HepG2 (cell line): ENCODE data around the gene APOC3. TPM values are rescaled to one million over a fixed set of nuclear protein-coding genes. Genes with fewer than 3 reads are reported as not detected.

Source experiments
- ATAC-seq: fragments of 200-7000 bp; cut with Tn5 transposase; 3 replicates; pipeline ENCODE4 v1.9.1; 2020; ENCODE audit warnings: mild to moderate bottlenecking, moderate library complexity
- BruUV-seq: library from RNA; stranded (reverse); fragments of 400-500 nt; replicated peaks from 2 replicates; lab custom pipeline; 2021; lab: Mats Ljungman, UMichigan
- CTCF ChIA-PET: fragments of 300-600 bp; formaldehyde crosslinking; extraction: SDS; loops from one replicate; lab custom pipeline; 2021; ENCODE audit warnings: low total read pairs, inconsistent platforms, low intra/inter-chr PET ratio; lab: Yijun Ruan, JAX
- POLR2A ChIA-PET: fragments of 350-600 bp; sonication (Branson Sonifier 250); formaldehyde crosslinking; loops from one replicate; lab custom pipeline; 2020; ENCODE audit warnings: antibody characterized with exemption, inconsistent platforms; lab: Yijun Ruan, JAX
- DNase-seq: peaks from one replicate; pipeline ENCODE4 v3.0.0-alpha.2; 2015; ENCODE audit warnings: low spot score
- FAIRE-seq: peaks from 3 replicates; lab custom pipeline; 2011; peaks lifted over from hg19 to GRCh38; lab: Jason Lieb, UNC
- H2AFZ ChIP-seq: one replicate; pipeline ENCODE4 v1.6.1; 2011; ENCODE audit warnings: low read length, inconsistent platforms
- H3K27ac ChIP-seq: fragments of 300-600 bp; 3 replicates; pipeline ENCODE4 v1.8.0; 2011; ENCODE audit warnings: mixed run types, mild to moderate bottlenecking, mixed read lengths, low read length, inconsistent platforms; ENCODE audit not compliant: insufficient read depth; ENCODE audit errors: extremely low read length
- H3K27me3 ChIP-seq, 2 experiments: fragments of 200-600 bp in 1 of 2; 2 replicates in 1 of 2; 3 replicates in 1 of 2; pipeline versions ENCODE4 v1.6.0 to v1.8.0; 2011; ENCODE audit warnings: low read length in 2 of 2, mild to moderate bottlenecking in 2 of 2, moderate library complexity in 2 of 2, inconsistent platforms in 1 of 2; ENCODE audit not compliant: insufficient read depth in 2 of 2, control insufficient read depth in 1 of 2
- H3K36me3 ChIP-seq, 2 experiments: fragments of 200-600 bp in 1 of 2; replicated peaks in 1 of 2; 2 replicates in 1 of 2; 3 replicates in 1 of 2; pipeline versions ENCODE4 v1.5.1 to v1.8.0; 2011; ENCODE audit warnings: low read length in 2 of 2, inconsistent platforms in 1 of 2; ENCODE audit not compliant: insufficient read depth in 2 of 2, control insufficient read depth in 1 of 2
- H3K4me1 ChIP-seq: 2 replicates; pipeline ENCODE4 v1.5.1; 2012; ENCODE audit warnings: low read length, inconsistent platforms; ENCODE audit not compliant: insufficient read depth
- H3K4me2 ChIP-seq: 2 replicates; pipeline ENCODE4 v1.6.0; 2011; ENCODE audit warnings: low read depth, low read length, inconsistent platforms
- H3K4me3 ChIP-seq, 3 experiments: fragments of 200-600 bp in 1 of 3; sonication (generic), shearing (Covaris generic) in 1 of 3; replicated peaks in 1 of 3; 2 replicates each; pipeline ENCODE4 v1.5.1; 2011 to 2016; ENCODE audit warnings: low read length in 3 of 3, inconsistent platforms in 2 of 3, low read depth in 2 of 3, mild to moderate bottlenecking in 2 of 3, control low read depth in 1 of 3, mixed read lengths in 1 of 3; ENCODE audit not compliant: insufficient read depth in 1 of 3
- H3K79me2 ChIP-seq: one replicate; pipeline ENCODE4 v1.6.1; 2011; ENCODE audit warnings: low read length, inconsistent platforms; ENCODE audit not compliant: insufficient read depth
- H3K9ac ChIP-seq: 2 replicates; pipeline ENCODE4 v1.6.0; 2011; ENCODE audit warnings: mild to moderate bottlenecking, low read depth, low read length, inconsistent platforms; ENCODE audit not compliant: insufficient read depth
- H3K9me3 ChIP-seq: 2 replicates; pipeline ENCODE4 v1.5.1; 2012; ENCODE audit warnings: mild to moderate bottlenecking, low read length
- H4K20me1 ChIP-seq: 2 replicates; pipeline ENCODE4 v1.6.0; 2011; ENCODE audit warnings: inconsistent platforms, mild to moderate bottlenecking, low read length, moderate library complexity; ENCODE audit not compliant: insufficient read depth
- NR2C2 ChIP-seq: sonication (generic); formaldehyde crosslinking; IDR thresholded peaks from 2 replicates; pipeline ENCODE4 v1.4.0; 2020; ENCODE audit warnings: missing genetic modification reagents, mild to moderate bottlenecking, moderate library complexity, borderline replicate concordance
- TCF7 ChIP-seq: sonication (generic); IDR thresholded peaks from 2 replicates; pipeline ENCODE4 v1.6.1; 2016; ENCODE audit warnings: antibody characterized with exemption, low read depth
- ZBTB20 ChIP-seq: sonication (generic); formaldehyde crosslinking; IDR thresholded peaks from 2 replicates; pipeline ENCODE4 v1.8.1; 2023; ENCODE audit warnings: missing genetic modification reagents, low read depth, mild to moderate bottlenecking, borderline replicate concordance
- ZNF124 ChIP-seq: sonication (generic); formaldehyde crosslinking; IDR thresholded peaks from 2 replicates; pipeline ENCODE4 v1.4.0; 2020; ENCODE audit warnings: missing genetic modification reagents
- ZNF264 ChIP-seq: sonication (generic); formaldehyde crosslinking; IDR thresholded peaks from 2 replicates; pipeline ENCODE4 v1.4.0; 2020; ENCODE audit warnings: missing genetic modification reagents
- ZNF546 ChIP-seq: sonication (generic); formaldehyde crosslinking; conservative IDR thresholded peaks from 2 replicates; pipeline ENCODE4 v1.8.1; 2023; ENCODE audit warnings: mild to moderate bottlenecking, missing genetic modification reagents
- ZNF782 ChIP-seq: sonication (generic); formaldehyde crosslinking; IDR thresholded peaks from 2 replicates; pipeline ENCODE4 v1.4.0; 2020; ENCODE audit warnings: missing genetic modification reagents, mild to moderate bottlenecking, borderline replicate concordance
- WGBS: methylation state at CpG from one replicate; pipeline ENCODE4 v1.1.6; 2017; ENCODE audit warnings: low lambda C conversion rate; 5-methylcytosine and 5-hydroxymethylcytosine counted together
- in situ Hi-C: cut with HindIII; loops from 2 replicates; pipeline ENCODE4 v1.10.0; 2017; ENCODE audit warnings: low pct_unique_long_range_greater_than_20kb; ENCODE audit not compliant: extremely low pct_ligation_motif_present
- intact Hi-C: fragments of 100-400 bp; cut with micrococcal nuclease; formaldehyde crosslinking; loops from one replicate; pipeline ENCODE4 v1.10.0; 2022; ENCODE audit not compliant: unreplicated experiment
- polyA plus RNA-seq, 8 experiments: library from polyadenylated mRNA; depleted of rRNA in 3 of 8; stranded (reverse) in 7 of 8; unstranded in 1 of 8; fragments of >200 nt; fragmentation: Illumina TruSeq in 4 of 8; extraction: Trizol in 4 of 8; gene quantifications; 2 replicates each; pipeline versions ENCODE4 v1.2.1 to v1.2.3, GENCODE V29; 2011 to 2016; ENCODE audit warnings: low read depth in 4 of 8, missing spikeins in 1 of 8, mixed read lengths in 1 of 8; ENCODE audit not compliant: insufficient read depth in 1 of 8
- total RNA-seq, 5 experiments: library from RNA; depleted of rRNA; stranded (reverse); fragments of >200 nt; fragmentation: Illumina TruSeq; extraction: Trizol; gene quantifications; 2 replicates each; pipeline ENCODE4 v1.2.3, GENCODE V29; 2016; ENCODE audit warnings: low read depth in 1 of 5
- TF ChIP-seq, protein P1 (sequence below), 2 experiments: IDR thresholded peaks; 2 replicates each; pipeline ENCODE4 v1.6.1; 2011 to 2012; ENCODE audit warnings: low read length in 2 of 2, borderline replicate concordance in 1 of 2, low read depth in 1 of 2, mild to moderate bottlenecking in 1 of 2, moderate library complexity in 1 of 2
- TF ChIP-seq, protein P2 (sequence below): sonication (generic); formaldehyde crosslinking; IDR thresholded peaks from 2 replicates; pipeline ENCODE4 v1.4.0; 2020; ENCODE audit warnings: missing genetic modification reagents
- TF ChIP-seq, protein P3 (sequence below): sonication (generic); formaldehyde crosslinking; IDR thresholded peaks from 2 replicates; pipeline ENCODE4 v1.8.0; 2022; ENCODE audit warnings: missing genetic modification reagents, mild to moderate bottlenecking, moderate library complexity, borderline replicate concordance

The APOC3 gene
- total and polyA plus RNA-seq, 2 of the 13 experiments (the other 11 are each of a cell fraction or from before 2014, with no cell fraction given), result 314 to 687 TPM

DNA sequence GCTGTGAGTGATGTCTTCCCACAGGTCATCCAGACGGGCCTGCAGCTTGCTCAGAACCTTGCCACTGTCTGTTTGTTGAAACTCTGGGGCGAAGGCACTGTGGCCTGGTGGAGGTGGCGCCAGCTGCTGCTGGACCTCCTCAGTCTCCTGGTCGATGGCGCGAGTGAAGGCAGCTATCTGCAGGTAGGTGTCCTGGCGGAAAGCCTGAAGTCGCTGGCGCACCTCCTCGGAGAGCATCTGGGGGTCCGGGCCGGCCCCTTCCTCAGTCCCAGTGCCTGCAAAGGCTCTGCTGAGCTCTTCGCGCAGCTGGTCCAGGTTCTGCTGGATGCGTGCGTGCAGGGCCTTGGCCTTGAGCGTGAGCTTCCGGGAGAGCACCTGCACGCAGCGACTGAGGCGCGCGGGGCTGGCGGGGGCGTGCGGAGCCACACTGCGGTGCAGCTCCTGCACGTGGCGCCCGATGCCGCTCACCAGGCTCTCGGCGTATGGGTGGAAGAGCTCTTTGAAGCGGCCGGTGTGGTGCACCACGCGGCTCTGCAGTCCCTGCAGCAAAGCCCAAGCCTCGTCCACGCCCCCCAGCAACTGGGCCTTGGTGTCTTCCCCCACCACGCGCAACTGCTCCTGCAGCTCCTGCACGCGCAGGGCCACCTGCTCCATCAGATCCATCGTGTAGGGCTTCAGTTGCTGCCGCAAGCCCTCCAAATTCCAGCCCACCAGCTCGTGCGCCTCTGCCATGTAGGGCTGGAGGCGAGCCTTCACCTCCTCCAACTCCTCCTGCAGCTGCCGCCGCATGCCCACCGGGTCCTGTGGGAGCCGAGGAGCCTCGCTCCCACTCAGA is 39.3 kb upstream of the APOC3 start (continued):
- TF ChIP-seq, protein P1, sequence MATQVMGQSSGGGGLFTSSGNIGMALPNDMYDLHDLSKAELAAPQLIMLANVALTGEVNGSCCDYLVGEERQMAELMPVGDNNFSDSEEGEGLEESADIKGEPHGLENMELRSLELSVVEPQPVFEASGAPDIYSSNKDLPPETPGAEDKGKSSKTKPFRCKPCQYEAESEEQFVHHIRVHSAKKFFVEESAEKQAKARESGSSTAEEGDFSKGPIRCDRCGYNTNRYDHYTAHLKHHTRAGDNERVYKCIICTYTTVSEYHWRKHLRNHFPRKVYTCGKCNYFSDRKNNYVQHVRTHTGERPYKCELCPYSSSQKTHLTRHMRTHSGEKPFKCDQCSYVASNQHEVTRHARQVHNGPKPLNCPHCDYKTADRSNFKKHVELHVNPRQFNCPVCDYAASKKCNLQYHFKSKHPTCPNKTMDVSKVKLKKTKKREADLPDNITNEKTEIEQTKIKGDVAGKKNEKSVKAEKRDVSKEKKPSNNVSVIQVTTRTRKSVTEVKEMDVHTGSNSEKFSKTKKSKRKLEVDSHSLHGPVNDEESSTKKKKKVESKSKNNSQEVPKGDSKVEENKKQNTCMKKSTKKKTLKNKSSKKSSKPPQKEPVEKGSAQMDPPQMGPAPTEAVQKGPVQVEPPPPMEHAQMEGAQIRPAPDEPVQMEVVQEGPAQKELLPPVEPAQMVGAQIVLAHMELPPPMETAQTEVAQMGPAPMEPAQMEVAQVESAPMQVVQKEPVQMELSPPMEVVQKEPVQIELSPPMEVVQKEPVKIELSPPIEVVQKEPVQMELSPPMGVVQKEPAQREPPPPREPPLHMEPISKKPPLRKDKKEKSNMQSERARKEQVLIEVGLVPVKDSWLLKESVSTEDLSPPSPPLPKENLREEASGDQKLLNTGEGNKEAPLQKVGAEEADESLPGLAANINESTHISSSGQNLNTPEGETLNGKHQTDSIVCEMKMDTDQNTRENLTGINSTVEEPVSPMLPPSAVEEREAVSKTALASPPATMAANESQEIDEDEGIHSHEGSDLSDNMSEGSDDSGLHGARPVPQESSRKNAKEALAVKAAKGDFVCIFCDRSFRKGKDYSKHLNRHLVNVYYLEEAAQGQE (IDR thresholded peaks at IDR 0.05; ENCODE audit: borderline replicate concordance in 1 of 2, low read depth in 1 of 2, low read length in 2 of 2), result no peak
- TF ChIP-seq ZBTB20 (no peak), ZNF546 (CRISPR knock-in tag) (0 out of 2 replicates have a peak, but pooled peaks have one; percentile 14), TCF7 (no peak)

DNA sequence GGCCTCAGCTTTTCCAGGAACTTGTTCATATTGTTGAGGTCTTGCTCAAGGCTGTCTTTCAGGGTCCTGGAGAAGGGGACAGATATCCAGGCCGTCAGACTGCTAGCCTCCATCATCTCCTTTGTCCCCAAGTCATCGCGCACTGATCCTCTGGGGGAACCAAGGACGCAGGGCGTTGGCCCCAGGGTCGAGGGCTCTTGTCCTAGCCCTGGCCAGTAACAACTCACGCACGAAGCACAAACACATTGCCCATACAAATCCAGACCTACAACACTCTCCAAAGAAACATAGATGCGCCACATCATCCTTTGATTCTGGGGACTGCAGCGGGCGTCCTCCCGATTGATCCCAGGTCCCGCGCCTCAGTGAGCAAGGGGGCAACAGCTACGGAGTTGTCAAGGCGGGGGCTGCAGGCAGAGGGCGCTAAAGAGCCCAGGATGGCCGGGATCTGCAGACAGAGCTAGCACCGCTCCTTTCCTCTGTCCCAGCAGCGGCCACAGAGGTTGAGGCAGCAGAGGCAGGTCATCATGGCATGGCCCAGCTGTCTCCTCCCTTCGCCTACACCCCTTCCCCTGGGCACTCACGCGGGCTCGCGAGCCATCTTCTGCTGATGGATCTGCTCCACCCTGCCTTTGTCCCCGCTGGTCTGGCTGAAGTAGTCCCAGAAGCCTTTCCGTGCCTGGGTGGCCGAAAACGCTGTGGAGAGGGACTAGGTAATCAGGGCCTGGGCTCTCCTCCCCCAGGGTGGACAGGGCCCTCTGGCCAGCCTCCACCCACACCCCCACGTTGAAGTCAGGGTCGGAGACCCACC is 38.5 kb upstream of the APOC3 start:
- ChIA-PET CTCF (interaction anchor here (0.7 to 2.6 kb wide), 9 partner anchors 35 to 435 kb away, joined by 3 to 23 read pairs (median 4); partner anchors contain the start of gene APOC3), POLR2A (interaction anchor here (0.7 to 17.3 kb wide), 12 partner anchors 8 to 348 kb away, joined by 3 to 1365 read pairs (median 8); partner anchors contain the start of genes APOA1, APOA4, APOC3 and BUD13)
- intact Hi-C loops, result loop anchor here (1.0 kb wide), 1 partner anchor 46 kb away; the partner anchor contains the start of gene APOA1
- H3K4me1 ChIP-seq, result peaks cover 89% of the 10 kb centered on the region
- peak overlapping the region; percentile 80 for H3K9ac ChIP-seq
- no peak overlapping the region for H2AFZ ChIP-seq
- 27% methylated on average over 15 of the region's 31 CpGs for WGBS
- in situ Hi-C loops, result loop anchor here (5.0 to 10.0 kb wide), 2 partner anchors 46 to 304 kb away; partner anchors contain the start of genes APOA1 and SIK3
- H3K79me2 ChIP-seq, result peaks cover 33% of the 10 kb centered on the region
- H3K36me3 ChIP-seq, result peaks cover 0 to 5% of the 10 kb centered on the region in 2 experiments; a peak in 2 of 5 replicates
- H3K27ac ChIP-seq, result peak overlapping the region; percentile 87
- no peaks in the 10 kb centered on the region for H3K9me3 ChIP-seq
- no TSS peak for BruUV-seq
- no peaks in the 10 kb centered on the region for H4K20me1 ChIP-seq
- peak overlapping the region; percentile 57 to 83 (median 58) for H3K4me3 ChIP-seq
- H3K27me3 ChIP-seq, result no peaks in the 10 kb centered on the region; a peak in 1 of 5 replicates
- ATAC-seq (peak; percentile 82), FAIRE-seq (no peak), DNase-seq (peak; percentile 73)
- peak overlapping the region; percentile 93 for H3K4me2 ChIP-seq
- TF ChIP-seq ZNF264 (peak; percentile 78; the same call in 1 of the 2 replicates), ZNF124 (no peak), NR2C2 (CRISPR knock-in tag) (peak; percentile 58; the same call in 1 of the 2 replicates), ZNF782 (peak; percentile 86; the same call in 1 of the 2 replicates)
- TF ChIP-seq, protein P2, sequence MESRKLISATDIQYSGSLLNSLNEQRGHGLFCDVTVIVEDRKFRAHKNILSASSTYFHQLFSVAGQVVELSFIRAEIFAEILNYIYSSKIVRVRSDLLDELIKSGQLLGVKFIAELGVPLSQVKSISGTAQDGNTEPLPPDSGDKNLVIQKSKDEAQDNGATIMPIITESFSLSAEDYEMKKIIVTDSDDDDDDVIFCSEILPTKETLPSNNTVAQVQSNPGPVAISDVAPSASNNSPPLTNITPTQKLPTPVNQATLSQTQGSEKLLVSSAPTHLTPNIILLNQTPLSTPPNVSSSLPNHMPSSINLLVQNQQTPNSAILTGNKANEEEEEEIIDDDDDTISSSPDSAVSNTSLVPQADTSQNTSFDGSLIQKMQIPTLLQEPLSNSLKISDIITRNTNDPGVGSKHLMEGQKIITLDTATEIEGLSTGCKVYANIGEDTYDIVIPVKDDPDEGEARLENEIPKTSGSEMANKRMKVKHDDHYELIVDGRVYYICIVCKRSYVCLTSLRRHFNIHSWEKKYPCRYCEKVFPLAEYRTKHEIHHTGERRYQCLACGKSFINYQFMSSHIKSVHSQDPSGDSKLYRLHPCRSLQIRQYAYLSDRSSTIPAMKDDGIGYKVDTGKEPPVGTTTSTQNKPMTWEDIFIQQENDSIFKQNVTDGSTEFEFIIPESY (CRISPR knock-in tag), result peak; percentile 70
- TF ChIP-seq, protein P3, sequence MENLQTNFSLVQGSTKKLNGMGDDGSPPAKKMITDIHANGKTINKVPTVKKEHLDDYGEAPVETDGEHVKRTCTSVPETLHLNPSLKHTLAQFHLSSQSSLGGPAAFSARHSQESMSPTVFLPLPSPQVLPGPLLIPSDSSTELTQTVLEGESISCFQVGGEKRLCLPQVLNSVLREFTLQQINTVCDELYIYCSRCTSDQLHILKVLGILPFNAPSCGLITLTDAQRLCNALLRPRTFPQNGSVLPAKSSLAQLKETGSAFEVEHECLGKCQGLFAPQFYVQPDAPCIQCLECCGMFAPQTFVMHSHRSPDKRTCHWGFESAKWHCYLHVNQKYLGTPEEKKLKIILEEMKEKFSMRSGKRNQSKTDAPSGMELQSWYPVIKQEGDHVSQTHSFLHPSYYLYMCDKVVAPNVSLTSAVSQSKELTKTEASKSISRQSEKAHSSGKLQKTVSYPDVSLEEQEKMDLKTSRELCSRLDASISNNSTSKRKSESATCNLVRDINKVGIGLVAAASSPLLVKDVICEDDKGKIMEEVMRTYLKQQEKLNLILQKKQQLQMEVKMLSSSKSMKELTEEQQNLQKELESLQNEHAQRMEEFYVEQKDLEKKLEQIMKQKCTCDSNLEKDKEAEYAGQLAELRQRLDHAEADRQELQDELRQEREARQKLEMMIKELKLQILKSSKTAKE, result peak; percentile 51; the same call in 1 of the 2 replicates
